GM19328 (cell line): ENCODE data around the gene ESCO1.
"Not testable (repeated sequence)": the region's sequence is repeated elsewhere in the genome, so short reads cannot be mapped to it uniquely, and the experiment has no call there.

Experiments
- ATAC-seq: cut with Tn5 transposase; IDR thresholded peaks from one replicate; pipeline ENCODE4 v1.9.1; 2021; ENCODE audit warnings: mild to moderate bottlenecking, moderate library complexity; ENCODE audit not compliant: unreplicated experiment

Gene ESCO1

GRCh38 chr18:21592361-21592760 lies 8.1 kb downstream of the ESCO1 start:
- ATAC-seq = not testable (repeated sequence)

DNA sequence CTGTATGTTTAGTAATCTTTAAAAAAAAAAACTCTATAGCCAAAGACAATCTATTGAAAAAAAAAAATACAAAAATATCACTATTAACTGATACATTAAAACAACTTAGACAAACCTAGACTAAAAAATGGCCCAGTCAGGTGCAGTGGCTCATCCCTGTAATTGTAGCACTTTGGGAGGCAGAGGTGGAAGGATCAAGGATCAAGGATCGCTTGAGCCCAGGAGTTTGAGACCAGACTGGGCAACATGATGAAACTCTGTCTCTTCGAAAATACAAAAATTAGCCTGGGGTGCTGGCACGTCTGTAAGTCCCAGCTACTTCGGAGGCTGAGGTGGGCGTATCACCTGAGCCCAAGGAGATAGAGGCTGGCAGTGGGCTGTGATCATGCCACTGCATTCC lies 16.1 kb downstream of the ESCO1 start:
- no peak for ATAC-seq

- ATAC-seq = no peak
Measured at GRCh38 chr18:21575656-21576055, 24.8 kb downstream of the ESCO1 start.

DNA sequence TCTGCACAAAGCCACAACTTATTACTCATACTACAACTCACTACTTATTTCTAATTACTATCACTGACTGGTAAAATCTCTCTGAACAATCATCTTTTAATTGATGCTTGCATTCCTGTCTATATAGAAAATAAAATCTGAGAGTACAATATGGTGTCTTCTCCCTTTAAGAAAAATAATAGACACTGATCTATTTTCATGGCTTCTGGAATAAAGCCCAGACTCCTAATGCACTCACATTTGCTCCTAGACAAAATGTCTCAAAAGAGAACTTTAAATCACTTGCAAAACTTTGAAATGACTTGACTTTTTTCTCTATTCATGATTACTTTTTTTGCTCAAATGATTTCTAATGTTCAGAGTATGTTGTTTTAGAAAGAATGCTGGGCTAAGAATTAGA lies 28.7 kb downstream of the ESCO1 start:
- no peak for ATAC-seq

- ATAC-seq = no peak
Measured at GRCh38 chr18:21559195-21559594, 41.3 kb downstream of the ESCO1 start.

GRCh38 chr18:21557607-21558253 lies 42.8 kb downstream of the ESCO1 start:
- ATAC-seq = no peak

DNA sequence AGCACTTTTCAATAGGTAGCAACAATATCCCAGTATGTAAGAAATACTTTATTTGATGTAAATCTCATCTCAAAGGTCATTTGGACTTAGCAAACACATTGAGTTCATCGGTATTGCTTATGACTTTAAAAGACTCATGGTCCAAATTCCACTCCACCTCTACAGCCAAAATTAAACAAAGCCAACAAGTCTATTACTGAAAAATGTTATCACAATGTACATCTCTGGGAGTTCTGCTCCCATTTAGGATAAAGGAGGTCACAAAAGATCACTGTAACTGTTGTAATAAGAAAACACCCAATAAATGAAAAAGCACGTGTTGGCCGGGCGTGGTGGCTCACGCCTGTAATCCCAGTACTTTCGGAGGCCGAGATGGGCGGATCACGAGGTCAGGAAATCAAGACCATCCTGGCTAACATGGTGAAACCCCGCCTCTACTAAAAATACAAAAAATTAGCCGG lies 50.0 kb downstream of the ESCO1 start:
- ATAC-seq = no peak

GRCh38 chr18:21548647-21549046 lies 51.9 kb downstream of the ESCO1 start:
- no peak for ATAC-seq

DNA sequence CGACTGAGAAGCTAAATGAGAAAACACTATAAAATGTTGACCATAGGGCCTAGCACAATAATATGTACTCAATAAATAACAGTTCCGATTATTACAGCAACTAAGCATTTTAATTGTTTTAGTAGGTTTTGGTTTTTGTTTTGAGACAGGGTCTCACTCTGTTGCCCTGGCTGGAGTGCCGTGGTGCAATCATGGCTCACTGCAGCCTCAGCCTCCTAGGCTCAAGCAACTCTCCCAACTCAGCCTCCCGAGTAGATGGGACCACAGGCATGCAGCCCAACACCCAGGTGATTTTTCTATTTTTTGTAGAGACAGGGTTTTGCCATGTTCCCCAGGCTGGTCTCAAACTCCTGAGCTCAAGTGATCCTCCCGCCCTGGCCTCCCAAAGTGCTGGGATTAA lies 54.1 kb downstream of the ESCO1 start:
- no peak for ATAC-seq

GRCh38 chr18:21538230-21538629 lies 62.3 kb downstream of the ESCO1 start:
- ATAC-seq = no peak

- no peak for ATAC-seq
Measured at GRCh38 chr18:21534327-21534726, 66.2 kb downstream of the ESCO1 start.

DNA sequence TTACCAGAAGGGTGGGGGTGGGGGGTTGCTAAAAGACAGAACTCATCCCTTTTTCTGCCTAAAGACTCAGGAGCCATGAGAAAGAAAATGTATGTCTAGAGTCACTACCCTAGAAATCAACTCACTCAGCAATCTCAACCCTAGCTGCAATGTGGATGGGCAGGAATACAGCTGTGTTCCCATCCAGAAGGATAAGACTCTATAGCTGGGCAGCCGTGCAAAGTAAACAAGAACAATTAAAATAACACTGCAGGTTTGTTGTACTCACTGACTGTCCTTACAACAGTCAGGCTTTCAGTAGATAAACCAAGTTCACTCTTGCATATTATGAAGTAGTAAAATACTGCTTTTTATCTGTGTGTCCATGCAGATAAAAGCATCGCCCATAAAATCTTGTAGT lies 74.0 kb downstream of the ESCO1 start:
- no peak for ATAC-seq

DNA sequence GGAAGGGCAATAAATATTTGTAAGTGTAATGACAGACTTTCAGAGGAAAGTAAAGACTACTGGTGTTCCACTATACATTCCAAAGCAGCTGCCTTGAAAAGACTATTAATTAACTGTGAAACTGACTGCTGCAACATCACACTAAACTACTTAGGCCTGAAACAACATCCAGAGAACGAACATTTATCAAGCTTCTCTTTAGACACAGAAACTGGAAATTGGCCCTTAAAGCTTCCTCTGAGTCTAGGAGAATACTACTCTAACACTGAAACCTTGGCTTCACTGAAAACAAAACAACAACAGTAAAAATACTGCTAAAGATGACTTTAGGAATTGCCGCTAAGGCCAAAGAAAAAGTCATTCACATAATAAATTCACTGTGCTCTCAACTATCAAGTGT lies 74.6 kb downstream of the ESCO1 start:
- no peak for ATAC-seq

DNA sequence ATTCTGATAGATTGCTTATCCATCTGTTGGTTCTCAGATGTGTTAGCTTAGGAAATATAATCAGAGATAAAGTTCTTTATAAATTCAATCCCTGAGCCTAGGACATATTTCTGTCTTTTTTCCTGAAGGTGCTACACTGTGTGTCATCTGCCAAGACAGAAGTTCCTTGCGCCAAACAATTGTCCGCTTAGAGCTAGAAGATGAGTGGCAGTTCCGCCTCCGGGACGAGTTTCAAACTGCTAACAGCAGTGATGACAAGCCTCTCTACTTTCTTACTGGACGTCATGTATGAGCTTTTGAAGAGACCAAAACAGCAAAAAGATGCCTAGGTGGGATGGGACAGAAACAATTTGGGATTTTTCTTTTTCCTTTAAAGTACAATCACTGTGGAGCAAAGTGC lies 78.0 kb downstream of the ESCO1 start:
- ATAC-seq = no peak

- ATAC-seq = no peak
Measured at GRCh38 chr18:21513741-21514140, 86.8 kb downstream of the ESCO1 start.

DNA sequence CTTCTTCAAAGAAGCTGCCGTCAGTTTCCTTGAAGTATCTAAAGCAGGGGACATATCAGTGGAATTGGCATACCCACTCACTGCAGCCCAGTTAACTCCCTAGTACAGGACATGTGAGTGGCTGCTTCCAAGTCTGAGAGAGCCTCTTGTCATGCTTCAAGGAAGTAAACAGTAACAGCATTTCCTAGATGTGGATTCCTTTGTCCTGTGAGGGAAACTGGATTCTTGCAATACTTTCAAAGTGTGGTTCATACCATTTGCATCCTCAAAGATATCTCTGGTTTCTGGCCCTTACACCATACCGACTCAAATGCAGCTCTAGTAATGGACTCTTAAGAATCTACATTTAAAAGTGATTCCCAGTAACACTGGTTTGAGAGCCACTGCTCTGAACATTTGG lies 87.2 kb downstream of the ESCO1 start:
- no peak for ATAC-seq

DNA sequence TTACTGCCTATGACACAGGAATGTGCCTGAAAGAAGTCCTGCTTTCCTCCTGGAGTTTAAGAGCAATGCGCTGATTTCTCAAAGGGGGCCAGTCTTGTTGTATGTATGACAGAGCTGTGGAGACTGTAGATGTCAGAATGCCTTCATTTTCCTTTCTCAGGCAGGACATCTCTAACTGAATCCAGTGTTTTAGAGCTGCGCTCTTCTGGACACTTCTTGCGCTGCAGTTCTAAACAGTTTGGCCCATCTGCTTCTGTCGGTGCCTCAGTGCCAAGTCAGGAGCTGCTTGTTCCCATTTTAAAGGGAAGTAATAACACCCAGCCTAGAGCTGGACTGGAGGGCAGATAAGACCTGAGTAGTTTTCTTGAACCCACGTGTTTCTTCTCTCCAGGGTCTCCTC lies 91.4 kb downstream of the ESCO1 start:
- ATAC-seq = no peak

DNA sequence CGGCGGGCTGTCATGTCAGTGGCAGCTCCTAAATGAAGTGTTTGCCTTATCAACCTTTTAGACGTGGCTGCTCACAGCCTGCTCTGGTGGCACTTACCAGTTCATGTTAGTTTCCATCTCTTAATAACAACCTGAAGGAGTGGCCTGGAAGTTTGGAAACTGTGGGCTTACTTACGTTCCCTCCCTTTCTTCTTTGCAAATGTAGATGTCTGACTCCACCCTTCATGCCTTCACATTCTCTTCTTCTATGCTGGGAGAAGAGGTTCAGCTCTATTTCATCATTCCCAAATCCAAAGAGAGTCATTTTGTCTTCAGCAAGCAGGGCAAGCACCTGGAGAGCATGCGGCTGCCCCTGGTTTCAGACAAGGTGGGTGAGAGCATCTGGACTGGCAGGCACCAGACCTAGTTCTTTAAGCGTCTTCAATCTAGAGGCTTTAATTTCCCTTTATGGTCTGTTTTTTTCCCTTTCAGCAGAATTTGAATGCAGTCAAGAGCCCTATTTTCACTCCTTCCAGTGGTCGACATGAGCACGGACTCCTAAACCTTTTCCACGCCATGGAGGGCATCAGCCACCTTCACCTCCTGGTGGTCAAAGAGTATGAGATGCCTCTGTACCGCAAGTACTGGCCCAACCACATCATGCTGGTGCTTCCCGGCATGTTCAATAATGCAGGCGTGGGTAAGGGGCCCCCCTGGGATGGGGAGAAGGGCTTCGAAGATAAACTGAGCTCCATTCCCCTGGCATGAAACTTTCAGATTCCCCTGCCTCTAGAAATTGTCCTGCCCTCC lies 92.4 kb downstream of the ESCO1 start:
- ATAC-seq = no peak

DNA sequence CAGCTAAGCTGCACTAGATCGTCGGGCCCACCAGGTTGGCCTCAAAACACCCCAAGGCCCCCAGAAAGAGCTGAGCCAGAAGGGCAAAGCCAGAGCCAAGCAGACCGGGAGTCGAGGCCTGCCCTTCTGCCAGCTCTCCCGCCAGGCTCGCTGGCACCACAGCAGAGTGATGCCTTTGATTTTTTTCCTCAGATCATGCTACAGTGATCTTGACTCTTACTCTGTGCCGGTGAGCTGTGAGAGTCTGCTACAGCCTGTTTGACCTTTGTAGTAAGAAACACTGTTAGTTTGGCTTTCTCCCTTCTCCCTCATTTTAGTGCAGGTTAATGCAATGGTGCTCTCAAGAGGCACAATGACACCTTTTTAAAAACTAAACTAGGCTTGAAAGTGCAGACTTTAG lies 97.8 kb downstream of the ESCO1 start:
- no peak for ATAC-seq

DNA sequence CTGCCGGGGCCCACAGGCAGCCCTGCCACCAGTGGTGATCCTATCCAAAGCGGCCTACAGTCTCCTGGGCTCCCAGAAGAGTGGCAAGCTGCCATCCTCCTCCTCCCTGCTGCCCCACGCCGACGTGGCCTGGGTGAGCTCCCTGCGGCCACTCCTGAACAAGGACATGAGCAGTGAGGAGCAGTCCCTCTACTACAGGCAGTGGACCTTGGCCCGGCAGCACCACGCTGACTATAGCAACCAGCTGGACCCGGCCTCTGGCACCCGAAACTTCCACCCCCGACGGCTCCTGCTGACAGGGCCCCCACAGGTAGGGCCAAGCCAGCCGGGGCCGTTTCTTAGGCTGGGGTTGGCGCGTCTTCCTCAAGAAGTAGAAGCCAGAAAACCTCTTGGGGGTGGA lies 100.5 kb downstream of the ESCO1 start:
- no peak for ATAC-seq

DNA sequence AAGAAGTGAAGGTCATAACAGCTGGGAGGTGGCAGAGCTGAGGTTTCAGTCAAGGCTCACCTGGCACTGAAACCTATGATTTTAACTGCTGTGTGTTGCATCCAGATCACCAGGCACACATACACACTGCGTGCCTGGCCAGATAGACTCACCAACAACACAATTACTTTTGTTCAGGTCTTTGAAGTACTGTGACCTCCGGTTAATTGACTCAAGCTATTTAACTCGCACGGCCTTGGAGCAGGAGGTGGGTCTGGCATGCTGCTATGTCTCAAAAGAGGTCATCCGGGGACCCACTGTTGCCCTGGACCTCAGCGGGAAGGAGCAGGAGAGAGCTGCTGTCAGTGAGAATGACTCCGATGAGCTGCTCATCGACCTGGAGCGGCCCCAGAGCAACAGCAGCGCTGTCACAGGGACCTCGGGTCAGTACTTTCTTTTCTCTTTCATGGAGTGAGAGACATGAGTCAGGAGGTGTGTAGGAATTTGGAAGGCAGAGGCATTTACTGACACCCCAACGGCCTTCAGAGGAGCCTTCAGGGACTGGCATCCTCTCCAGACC lies 104.1 kb downstream of the ESCO1 start:
- no peak for ATAC-seq

DNA sequence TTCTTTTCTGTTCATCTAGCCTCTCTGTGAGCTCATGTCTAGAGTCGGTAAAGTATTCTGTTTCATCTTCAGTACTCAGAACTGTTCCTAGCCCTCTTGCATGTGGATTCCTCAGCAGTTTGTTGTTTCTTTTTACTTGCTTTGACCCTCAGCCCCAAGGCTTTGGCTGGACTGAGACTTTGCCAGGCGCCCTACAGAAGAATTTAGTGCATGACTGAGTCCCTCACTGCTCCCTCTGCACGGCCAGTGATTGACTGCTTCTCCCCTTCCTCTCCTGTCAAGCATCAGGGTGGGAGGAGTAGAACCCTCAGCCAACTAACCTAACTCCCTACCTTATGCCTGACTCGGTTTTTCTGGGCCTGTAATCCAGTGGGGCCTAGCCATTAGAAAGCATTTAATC lies 109.8 kb downstream of the ESCO1 start:
- no peak for ATAC-seq
